ENCODE data around the gene OPN1MW3. TPM values are rescaled to one million over a fixed set of nuclear protein-coding genes. Genes with fewer than 3 reads are reported as not detected.

OPN1MW3 gene
- total RNA-seq, 1 donor from 2014 or later, result not detected

GRCh38 chrX:154313147-154313546 is 55.8 kb downstream of the OPN1MW3 start:
- Mint-ChIP-seq H3K36me3 (ENCODE audit: unreplicated experiment) (no peaks in the 10 kb centered on the region), H3K4me1 (ENCODE audit: low read depth, unreplicated experiment) (no peaks in the 10 kb centered on the region), H3K27me3 (ENCODE audit: unreplicated experiment) (no peaks in the 10 kb centered on the region), H3K27ac (ENCODE audit: unreplicated experiment) (no peak overlapping the region), H3K9me3 (ENCODE audit: unreplicated experiment) (peaks cover 3% of the 10 kb centered on the region), H3K4me3 (ENCODE audit: unreplicated experiment) (no peak overlapping the region)
- no peak for DNase-seq
- no peak for TF ChIP-seq CTCF (IDR thresholded peaks at IDR 0.05; ENCODE audit: partially characterized antibody, unreplicated experiment)

GRCh38 chrX:154315416-154315815 is 58.0 kb downstream of the OPN1MW3 start:
- Mint-ChIP-seq H3K27ac (ENCODE audit: unreplicated experiment) (no peak overlapping the region), H3K36me3 (ENCODE audit: unreplicated experiment) (no peaks in the 10 kb centered on the region), H3K9me3 (ENCODE audit: unreplicated experiment) (peaks cover 3% of the 10 kb centered on the region), H3K4me1 (ENCODE audit: low read depth, unreplicated experiment) (no peaks in the 10 kb centered on the region), H3K4me3 (ENCODE audit: unreplicated experiment) (no peak overlapping the region), H3K27me3 (ENCODE audit: unreplicated experiment) (peaks cover 3% of the 10 kb centered on the region)
- TF ChIP-seq CTCF (IDR thresholded peaks at IDR 0.05; ENCODE audit: partially characterized antibody, unreplicated experiment), result no peak
- DNase-seq, result no peak

- H3K4me3 Mint-ChIP-seq (ENCODE audit: unreplicated experiment), result no peak overlapping the region
- DNase-seq, result peak; percentile 49
- peaks cover 3% of the 10 kb centered on the region for H3K9me3 Mint-ChIP-seq (ENCODE audit: unreplicated experiment)
- peak; percentile 35 for TF ChIP-seq CTCF (IDR thresholded peaks at IDR 0.05; ENCODE audit: partially characterized antibody, unreplicated experiment)
- no peaks in the 10 kb centered on the region for H3K36me3 Mint-ChIP-seq (ENCODE audit: unreplicated experiment)
- no peak overlapping the region for H3K27ac Mint-ChIP-seq (ENCODE audit: unreplicated experiment)
- H3K4me1 Mint-ChIP-seq (ENCODE audit: low read depth, unreplicated experiment), result peaks cover 4% of the 10 kb centered on the region
- H3K27me3 Mint-ChIP-seq (ENCODE audit: unreplicated experiment), result peaks cover 3% of the 10 kb centered on the region
Observed at GRCh38 chrX:154317391-154317995, 60.1 kb downstream of the OPN1MW3 start.

- peaks cover 4% of the 10 kb centered on the region for H3K4me1 Mint-ChIP-seq (ENCODE audit: low read depth, unreplicated experiment)
- no peak for TF ChIP-seq CTCF (IDR thresholded peaks at IDR 0.05; ENCODE audit: partially characterized antibody, unreplicated experiment)
- H3K4me3 Mint-ChIP-seq (ENCODE audit: unreplicated experiment), result no peak overlapping the region
- no peak for DNase-seq
- peaks cover 3% of the 10 kb centered on the region for H3K9me3 Mint-ChIP-seq (ENCODE audit: unreplicated experiment)
- peaks cover 3% of the 10 kb centered on the region for H3K27me3 Mint-ChIP-seq (ENCODE audit: unreplicated experiment)
- no peak overlapping the region for H3K27ac Mint-ChIP-seq (ENCODE audit: unreplicated experiment)
- H3K36me3 Mint-ChIP-seq (ENCODE audit: unreplicated experiment), result no peaks in the 10 kb centered on the region
Observed at GRCh38 chrX:154320406-154320805, 63.0 kb downstream of the OPN1MW3 start.

Other genes with a start within 250 kb of the OPN1MW3 start
- 60.3 TPM for gene IRAK1, start 237.7 kb upstream of the OPN1MW3 start, total RNA-seq (ENCODE audit: unreplicated experiment)
- gene MECP2, start 159.9 kb upstream of the OPN1MW3 start, total RNA-seq (ENCODE audit: unreplicated experiment), result 60.0 TPM
- gene OPN1LW, start 113.3 kb upstream of the OPN1MW3 start, total RNA-seq (ENCODE audit: unreplicated experiment), result 2.6 TPM
- gene OPN1MW, start 75.0 kb upstream of the OPN1MW3 start, total RNA-seq (ENCODE audit: unreplicated experiment), result 1.2 TPM
- not detected for gene OPN1MW2, start 37.8 kb upstream of the OPN1MW3 start, total RNA-seq (ENCODE audit: unreplicated experiment)
- gene TEX28, start 37.5 kb downstream of the OPN1MW3 start, total RNA-seq (ENCODE audit: unreplicated experiment), result not detected
- gene TKTL1, start 38.2 kb downstream of the OPN1MW3 start, total RNA-seq (ENCODE audit: unreplicated experiment), result not detected
- gene FLNA, start 117.1 kb downstream of the OPN1MW3 start, total RNA-seq (ENCODE audit: unreplicated experiment), result 499 TPM
- gene EMD, start 121.7 kb downstream of the OPN1MW3 start, total RNA-seq (ENCODE audit: unreplicated experiment), result 56.8 TPM
- 1,779 TPM for gene RPL10, start 140.8 kb downstream of the OPN1MW3 start, total RNA-seq (ENCODE audit: unreplicated experiment)
- 15.8 TPM for gene DNASE1L1, start 151.7 kb downstream of the OPN1MW3 start, total RNA-seq (ENCODE audit: unreplicated experiment)
- 40.9 TPM for gene TAFAZZIN, start 154.0 kb downstream of the OPN1MW3 start, total RNA-seq (ENCODE audit: unreplicated experiment)
- gene ATP6AP1, start 171.1 kb downstream of the OPN1MW3 start, total RNA-seq (ENCODE audit: unreplicated experiment), result 133 TPM
- 730 TPM for gene GDI1, start 179.6 kb downstream of the OPN1MW3 start, total RNA-seq (ENCODE audit: unreplicated experiment)
- gene FAM50A, start 186.6 kb downstream of the OPN1MW3 start, total RNA-seq (ENCODE audit: unreplicated experiment), result 125 TPM
- gene PLXNA3, start 200.7 kb downstream of the OPN1MW3 start, total RNA-seq (ENCODE audit: unreplicated experiment), result 458 TPM
- 8.8 TPM for gene LAGE3, start 221.7 kb downstream of the OPN1MW3 start, total RNA-seq (ENCODE audit: unreplicated experiment)
- 28.4 TPM for gene UBL4A, start 229.0 kb downstream of the OPN1MW3 start, total RNA-seq (ENCODE audit: unreplicated experiment)
- 6.1 TPM for gene SLC10A3, start 233.0 kb downstream of the OPN1MW3 start, total RNA-seq (ENCODE audit: unreplicated experiment)

Data from glutamatergic neuron (in vitro differentiated cells).